Muscle of arm (tissue), 12 donors: ENCODE data around the gene GAD1. TPM values are rescaled to one million over a fixed set of nuclear protein-coding genes. Genes with fewer than 3 reads are reported as not detected.

ENCODE experiments used
- DNase-seq: peaks from one replicate; pipeline ENCODE4 v3.0.0-alpha.2; 2013
- polyA plus RNA-seq, 12 donors: library from polyadenylated mRNA; unstranded; fragments of 120-200 nt; gene quantifications; one replicate each; pipeline ENCODE4 v1.2.1, GENCODE V29; 2013; ENCODE audit not compliant: insufficient read length in 12 of 12

The GAD1 gene
- polyA plus RNA-seq, 12 donors, result 0.41 to 2.7 (median 1.3) TPM; not detected in 2

DNA sequence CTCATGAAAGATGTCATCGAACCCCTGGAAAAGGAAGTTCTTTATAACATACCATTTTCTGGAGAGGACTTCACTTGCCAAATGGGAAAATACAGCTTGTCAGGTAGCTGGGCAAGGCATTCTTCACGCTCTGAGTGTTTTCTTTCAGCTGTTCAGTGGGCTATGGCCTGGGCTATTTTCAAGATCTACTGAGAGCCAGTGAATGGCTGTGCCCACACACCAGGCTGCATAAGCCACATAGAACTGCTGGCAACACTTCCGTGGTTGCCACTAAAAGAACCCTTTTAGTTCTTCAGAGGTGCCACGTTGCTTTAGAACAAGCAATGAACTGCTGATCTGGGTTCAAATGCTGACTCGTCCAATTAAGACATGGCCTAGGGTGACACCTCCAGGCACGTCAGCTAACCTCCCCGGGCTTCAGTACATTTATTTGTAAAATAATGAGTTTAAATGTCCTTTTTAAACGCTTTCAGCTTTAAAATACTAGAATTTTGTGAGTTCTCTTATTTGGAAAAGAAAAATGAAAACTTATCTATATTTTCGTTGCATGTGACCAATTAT is 75.8 kb downstream of the GAD1 start:
- no peak for DNase-seq

GRCh38 chr2:170895023-170895757 is 78.5 kb downstream of the GAD1 start:
- DNase-seq, result no peak

- no peak for DNase-seq
Measured at GRCh38 chr2:170896622-170897021, 79.9 kb downstream of the GAD1 start.

GRCh38 chr2:170897108-170897507 is 80.4 kb downstream of the GAD1 start:
- DNase-seq, result no peak

DNA sequence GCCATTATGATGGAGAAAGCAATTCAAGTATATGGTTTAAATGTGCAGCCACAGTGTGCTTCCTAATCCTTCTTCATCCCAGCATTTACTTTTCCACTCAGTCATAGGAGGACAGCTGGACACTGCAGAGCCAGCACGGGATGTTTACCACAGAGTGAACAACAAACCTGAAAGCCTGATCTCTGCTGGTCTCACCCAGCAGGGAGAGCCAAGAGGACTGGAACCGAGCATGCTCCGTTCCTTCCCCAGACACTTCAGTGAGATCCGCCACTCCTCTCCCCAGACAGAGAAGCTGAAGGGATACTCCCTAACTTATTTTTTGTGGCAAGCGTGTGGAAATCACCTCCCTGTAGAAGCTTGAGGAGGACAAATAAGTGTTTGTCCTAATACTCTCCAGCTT is 89.2 kb downstream of the GAD1 start:
- no peak for DNase-seq

Other genes with a start within 250 kb of the GAD1 start
- gene SP5, start 101.5 kb upstream of the GAD1 start, polyA plus RNA-seq, result 10 to 100 TPM in 2 of 12 donors, 1 to 10 TPM in 7, under 1 TPM in 1, not detected in 2; 0.48 to 17.4 (median 6.5) TPM
- gene ERICH2, start 46.5 kb upstream of the GAD1 start, polyA plus RNA-seq, result 1 to 10 TPM in 3 of 12 donors, under 1 TPM in 6, not detected in 3; 0.62 to 2.4 (median 0.92) TPM
- gene GORASP2, start 112.4 kb downstream of the GAD1 start, polyA plus RNA-seq, result 100 to 1,000 TPM in 1 of 12 donors, 10 to 100 TPM in 10, not detected in 1; 66.6 to 104 (median 75.3) TPM